ENCODE data around the gene TPRA1.

GRCh38 chr3:127629467-127630403 lies 39.2 kb upstream of the TPRA1 start:
- TF ChIP-seq EZH2 (IDR thresholded peaks at IDR 0.05; ENCODE audit: low read length, missing control alignments) (peak; percentile 64), CTCF (conservative IDR thresholded peaks at IDR 0.05 in 1 of 2, IDR thresholded peaks at IDR 0.05 in 1 of 2; ENCODE audit: low read depth in 1 of 2, low read length in 2 of 2) (no peak)
